Stimulated activated CD4-positive, alpha-beta T cell treated with anti-CD3 and anti-CD28 coated beads, TNF-alpha, amount 100 ng/mL, for 48 hours (primary cell): Measurements from ENCODE around the gene ALDH4A1.
A peak's percentile ranks its signal among the peaks of the same experiment; 100 is the strongest.

Source experiments
- DNase-seq, 3 donors: peaks; one replicate each; pipeline ENCODE4 v3.0.0-alpha.2; 2020; ENCODE audit warnings: low read depth in 3 of 3

Gene ALDH4A1

GRCh38 chr1:18939398-18940302 is 37.3 kb upstream of the ALDH4A1 start:
- no peak for DNase-seq

GRCh38 chr1:18938707-18939070 is 36.3 kb upstream of the ALDH4A1 start:
- DNase-seq = no peak

- DNase-seq = no peak
Observed at GRCh38 chr1:18938008-18938706, 35.8 kb upstream of the ALDH4A1 start.

GRCh38 chr1:18937539-18937938 is 35.2 kb upstream of the ALDH4A1 start:
- no peak for DNase-seq

- DNase-seq = no peak
Observed at GRCh38 chr1:18936814-18937481, 34.6 kb upstream of the ALDH4A1 start.

- no peak for DNase-seq
Observed at GRCh38 chr1:18936471-18936813, 34.1 kb upstream of the ALDH4A1 start.

GRCh38 chr1:18934205-18935000 is 32.0 kb upstream of the ALDH4A1 start:
- no peak for DNase-seq

GRCh38 chr1:18932879-18933278 is 30.5 kb upstream of the ALDH4A1 start:
- no peak for DNase-seq

GRCh38 chr1:18932387-18932786 is 30.0 kb upstream of the ALDH4A1 start:
- DNase-seq = no peak

GRCh38 chr1:18931730-18932129 is 29.4 kb upstream of the ALDH4A1 start:
- DNase-seq = no peak

GRCh38 chr1:18929686-18930085 is 27.3 kb upstream of the ALDH4A1 start:
- DNase-seq = no peak

- no peak for DNase-seq
Observed at GRCh38 chr1:18928985-18929384, 26.6 kb upstream of the ALDH4A1 start.

- no peak for DNase-seq
Observed at GRCh38 chr1:18928406-18928805, 26.1 kb upstream of the ALDH4A1 start.

GRCh38 chr1:18927654-18928272 is 25.4 kb upstream of the ALDH4A1 start:
- DNase-seq = no peak

- DNase-seq = no peak
Observed at GRCh38 chr1:18927082-18927653, 24.8 kb upstream of the ALDH4A1 start.

GRCh38 chr1:18926315-18927081 is 24.1 kb upstream of the ALDH4A1 start:
- DNase-seq = peak; percentile 70 to 85 (median 84)

GRCh38 chr1:18925279-18925678 is 22.9 kb upstream of the ALDH4A1 start:
- no peak for DNase-seq

- no peak for DNase-seq
Observed at GRCh38 chr1:18924221-18924691, 21.9 kb upstream of the ALDH4A1 start.

GRCh38 chr1:18923756-18924211 is 21.4 kb upstream of the ALDH4A1 start:
- DNase-seq = no peak
